Choroid plexus epithelial cell (primary cell): ENCODE data around the gene CD96.

Source experiments
- DNase-seq: peaks from one replicate; pipeline ENCODE4 v3.0.0-alpha.2; 2010; ENCODE audit warnings: low read depth
- H3K4me3 ChIP-seq: 2 replicates; pipeline ENCODE4 v1.5.1; 2011; ENCODE audit warnings: low read depth, mild to moderate bottlenecking, control low read depth, low read length, moderate library complexity
- CTCF ChIP-seq: conservative IDR thresholded peaks from 2 replicates; pipeline ENCODE4 v1.5.1; 2011; ENCODE audit warnings: low read depth, mild to moderate bottlenecking, control low read depth, inconsistent platforms, low read length, moderate library complexity

The CD96 gene, protein sequence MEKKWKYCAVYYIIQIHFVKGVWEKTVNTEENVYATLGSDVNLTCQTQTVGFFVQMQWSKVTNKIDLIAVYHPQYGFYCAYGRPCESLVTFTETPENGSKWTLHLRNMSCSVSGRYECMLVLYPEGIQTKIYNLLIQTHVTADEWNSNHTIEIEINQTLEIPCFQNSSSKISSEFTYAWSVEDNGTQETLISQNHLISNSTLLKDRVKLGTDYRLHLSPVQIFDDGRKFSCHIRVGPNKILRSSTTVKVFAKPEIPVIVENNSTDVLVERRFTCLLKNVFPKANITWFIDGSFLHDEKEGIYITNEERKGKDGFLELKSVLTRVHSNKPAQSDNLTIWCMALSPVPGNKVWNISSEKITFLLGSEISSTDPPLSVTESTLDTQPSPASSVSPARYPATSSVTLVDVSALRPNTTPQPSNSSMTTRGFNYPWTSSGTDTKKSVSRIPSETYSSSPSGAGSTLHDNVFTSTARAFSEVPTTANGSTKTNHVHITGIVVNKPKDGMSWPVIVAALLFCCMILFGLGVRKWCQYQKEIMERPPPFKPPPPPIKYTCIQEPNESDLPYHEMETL

GRCh38 chr3:111541911-111542483 is at the start of gene CD96:
TSS of gene CD96 (plus strand) at chr3:111542197. CDS start at chr3:111542249, 52 bp downstream.
- no peak within 1 kb of the TSS for H3K4me3 ChIP-seq

DNA sequence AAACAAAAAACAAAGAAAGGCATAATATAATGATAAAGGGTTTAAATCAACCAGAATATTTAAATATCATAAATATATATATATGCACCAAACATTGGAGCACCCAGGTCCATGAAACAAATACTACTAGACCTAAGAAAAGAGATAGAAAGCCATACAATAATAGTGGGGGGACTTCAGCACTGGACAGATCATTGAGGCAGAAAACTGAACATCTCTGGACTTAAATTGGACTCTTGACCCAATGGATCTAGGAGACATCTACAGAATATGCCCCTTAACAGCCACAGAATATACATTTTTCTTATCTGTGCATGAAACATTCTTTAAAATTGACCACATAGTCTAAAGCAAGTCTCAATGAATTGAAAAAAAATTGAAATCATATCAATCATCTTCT is 48.7 kb upstream of the CD96 start:
- H3K4me3 ChIP-seq = no peak overlapping the region
- TF ChIP-seq CTCF = no peak
- DNase-seq = no peak

More at GRCh38 chr3:111541911-111542483, at the start of gene CD96:
- TF ChIP-seq CTCF = no peak
- peak; percentile 62 for DNase-seq

- H3K4me3 ChIP-seq = no peak overlapping the region
- TF ChIP-seq CTCF = no peak
- no peak for DNase-seq
Observed at GRCh38 chr3:111496894-111497559, 45.0 kb upstream of the CD96 start.

DNA sequence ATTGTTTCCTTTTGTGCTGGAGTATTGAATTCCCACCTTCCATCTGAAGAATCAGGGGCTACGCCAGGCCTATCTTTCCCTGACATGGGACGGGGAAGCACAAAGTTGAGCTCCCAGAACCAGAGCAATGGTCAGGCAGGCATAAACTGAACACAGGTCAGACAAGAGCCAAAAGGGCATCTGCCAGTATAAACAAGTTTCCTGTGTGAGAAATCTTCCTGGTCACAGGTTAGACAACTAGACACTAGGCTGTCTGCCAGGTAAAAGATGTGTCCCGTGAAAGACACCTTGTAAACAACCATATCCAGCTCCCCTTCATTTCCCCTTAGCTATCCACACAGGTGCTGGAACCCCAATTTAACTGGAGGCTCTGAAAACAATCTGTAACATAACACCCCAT is 44.0 kb upstream of the CD96 start:
- DNase-seq = no peak
- TF ChIP-seq CTCF = no peak
- no peak overlapping the region for H3K4me3 ChIP-seq

DNA sequence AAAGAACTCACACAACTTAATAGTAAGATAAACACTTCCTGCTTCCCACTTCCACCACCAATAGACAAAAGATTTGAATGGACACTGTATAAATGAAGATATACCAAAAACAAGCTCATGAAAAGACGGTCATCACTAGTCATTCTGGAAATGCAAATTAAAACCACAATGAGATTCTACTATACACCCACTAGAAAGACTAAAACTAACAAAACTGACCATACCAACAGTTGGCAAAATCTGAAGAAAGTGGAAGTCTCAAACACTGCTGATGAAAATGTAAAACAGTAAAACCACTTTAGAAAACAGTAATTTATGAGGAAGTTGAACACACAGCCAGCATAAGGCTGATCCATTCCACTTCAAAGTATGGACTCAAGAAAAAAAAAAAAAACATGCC is 35.6 kb upstream of the CD96 start:
- no peak for TF ChIP-seq CTCF
- no peak for DNase-seq
- no peak overlapping the region for H3K4me3 ChIP-seq

DNA sequence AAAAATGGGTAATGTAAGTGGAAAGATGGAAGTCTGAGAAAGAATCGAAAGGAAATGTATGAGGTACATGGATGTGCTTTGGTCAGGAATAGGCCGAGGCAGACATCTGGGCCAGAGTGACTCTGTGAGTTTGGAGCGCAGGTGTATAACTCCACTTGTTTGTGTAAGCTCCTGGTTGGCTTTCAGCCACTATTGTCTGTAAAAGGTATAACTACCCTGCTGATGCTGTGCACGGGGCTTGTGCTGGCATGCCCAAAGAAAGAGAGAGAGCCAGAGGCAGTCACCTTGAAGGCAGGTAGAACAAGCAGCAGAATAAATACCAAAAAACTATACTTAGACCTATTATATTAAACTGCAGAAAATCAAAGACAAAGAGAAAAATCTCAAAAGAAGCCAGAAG is 32.7 kb upstream of the CD96 start:
- no peak for DNase-seq
- TF ChIP-seq CTCF = no peak
- no peak overlapping the region for H3K4me3 ChIP-seq
